Thyroid gland (tissue), 4 donors: Measurements from ENCODE around the gene RFLNA.

Source experiments
- POLR2A ChIP-seq, 2 donors: fragments of 450-650 bp; IDR thresholded peaks; one replicate each; pipeline ENCODE4 v1.6.1; 2017; ENCODE audit warnings: antibody characterized with exemption in 2 of 2, mild to moderate bottlenecking in 2 of 2, moderate library complexity in 1 of 2
- TF ChIP-seq, protein P1 (sequence below), 6 experiments: fragments of 200-600 bp in 3 of 6; fragments of 450-650 bp in 3 of 6; sonication (generic) in 3 of 6; IDR thresholded peaks; one replicate each; pipeline ENCODE4 v1.5.1; 2016 to 2019; ENCODE audit warnings: antibody characterized with exemption in 6 of 6, mild to moderate bottlenecking in 2 of 6, inconsistent platforms in 1 of 6, moderate library complexity in 1 of 6

DNA sequence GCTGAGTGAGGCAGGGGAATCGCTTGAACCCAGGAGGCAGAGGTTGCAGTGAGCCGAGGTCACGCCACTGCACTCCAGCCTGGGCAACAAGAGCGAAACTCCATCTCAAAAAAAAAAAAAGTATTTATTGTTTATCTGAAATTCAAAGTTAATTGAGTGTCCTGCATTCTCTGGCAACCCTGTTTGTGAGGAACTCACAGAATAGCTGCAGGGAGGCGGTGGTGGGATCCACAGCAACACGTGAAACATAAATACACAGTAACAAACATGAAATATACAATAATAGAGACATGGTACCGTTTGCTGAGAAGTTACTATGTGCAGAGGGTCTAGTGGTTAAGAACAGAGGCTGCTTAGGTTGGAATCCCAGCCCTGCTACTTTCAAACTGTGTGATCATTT is 43.7 kb upstream of the RFLNA start:
- TF ChIP-seq, protein P1, sequence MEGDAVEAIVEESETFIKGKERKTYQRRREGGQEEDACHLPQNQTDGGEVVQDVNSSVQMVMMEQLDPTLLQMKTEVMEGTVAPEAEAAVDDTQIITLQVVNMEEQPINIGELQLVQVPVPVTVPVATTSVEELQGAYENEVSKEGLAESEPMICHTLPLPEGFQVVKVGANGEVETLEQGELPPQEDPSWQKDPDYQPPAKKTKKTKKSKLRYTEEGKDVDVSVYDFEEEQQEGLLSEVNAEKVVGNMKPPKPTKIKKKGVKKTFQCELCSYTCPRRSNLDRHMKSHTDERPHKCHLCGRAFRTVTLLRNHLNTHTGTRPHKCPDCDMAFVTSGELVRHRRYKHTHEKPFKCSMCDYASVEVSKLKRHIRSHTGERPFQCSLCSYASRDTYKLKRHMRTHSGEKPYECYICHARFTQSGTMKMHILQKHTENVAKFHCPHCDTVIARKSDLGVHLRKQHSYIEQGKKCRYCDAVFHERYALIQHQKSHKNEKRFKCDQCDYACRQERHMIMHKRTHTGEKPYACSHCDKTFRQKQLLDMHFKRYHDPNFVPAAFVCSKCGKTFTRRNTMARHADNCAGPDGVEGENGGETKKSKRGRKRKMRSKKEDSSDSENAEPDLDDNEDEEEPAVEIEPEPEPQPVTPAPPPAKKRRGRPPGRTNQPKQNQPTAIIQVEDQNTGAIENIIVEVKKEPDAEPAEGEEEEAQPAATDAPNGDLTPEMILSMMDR (IDR thresholded peaks at IDR 0.05), result no peak
- TF ChIP-seq POLR2A (IDR thresholded peaks at IDR 0.05), result no peak
